Activated CD8-positive, alpha-beta memory T cell treated with anti-CD3 and anti-CD28 coated beads for 36 hours (primary cell): Measurements from ENCODE around the gene ABTB2. TPM values are rescaled to one million over a fixed set of nuclear protein-coding genes. Genes with fewer than 3 reads are reported as not detected.

Experiments used
- CTCF ChIA-PET: fragments of 350-600 bp; sonication (Branson Sonifier 250); formaldehyde crosslinking; loops from one replicate; lab custom pipeline; 2021; ENCODE audit warnings: antibody characterized with exemption; lab: Charles Lee
- POLR2A ChIA-PET: fragments of 350-600 bp; sonication (Branson Sonifier 250); formaldehyde crosslinking; loops from one replicate; lab custom pipeline; 2021; ENCODE audit warnings: antibody characterized with exemption; lab: Charles Lee
- total RNA-seq, 2 experiments: library from RNA; stranded (reverse); gene quantifications; one replicate each; pipeline ENCODE4 v1.2.3, GENCODE V29; 2021

ABTB2 gene
- total RNA-seq, 2 experiments from 2014 or later = 6.1 to 6.2 TPM

DNA sequence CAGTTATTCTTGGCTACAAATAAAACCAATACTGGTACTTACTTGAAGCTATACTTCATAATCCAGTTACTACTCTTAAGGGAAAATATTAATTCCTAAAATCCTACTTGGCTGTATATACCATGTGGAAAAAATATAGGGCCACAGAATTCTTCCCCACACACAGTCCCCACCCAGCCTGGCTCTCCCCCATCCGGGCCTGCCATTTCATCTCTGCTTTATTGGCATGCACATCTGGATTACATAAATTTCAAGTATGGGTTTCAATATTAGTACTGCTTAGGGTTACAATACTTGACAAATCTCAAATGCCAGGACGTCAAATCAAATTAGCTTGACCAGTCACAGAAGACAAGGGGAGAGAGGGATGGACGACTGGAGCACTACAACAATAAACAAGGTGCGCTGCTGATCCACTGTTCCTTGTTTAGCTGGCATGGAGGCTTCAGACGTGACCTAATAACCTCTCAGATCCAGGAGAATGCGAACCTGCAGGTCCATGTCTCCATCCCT lies 81.4 kb downstream of the ABTB2 start:
- ChIA-PET POLR2A (no interaction called here), CTCF (interaction anchor here (0.7 kb wide), 1 partner anchor 11 kb away, joined by 3 read pairs; no protein-coding TSS in a partner anchor)

- ChIA-PET POLR2A (no interaction called here), CTCF (no interaction called here)
These were observed 82.3 kb downstream of the ABTB2 start for GRCh38 chr11:34275486-34275885.

DNA sequence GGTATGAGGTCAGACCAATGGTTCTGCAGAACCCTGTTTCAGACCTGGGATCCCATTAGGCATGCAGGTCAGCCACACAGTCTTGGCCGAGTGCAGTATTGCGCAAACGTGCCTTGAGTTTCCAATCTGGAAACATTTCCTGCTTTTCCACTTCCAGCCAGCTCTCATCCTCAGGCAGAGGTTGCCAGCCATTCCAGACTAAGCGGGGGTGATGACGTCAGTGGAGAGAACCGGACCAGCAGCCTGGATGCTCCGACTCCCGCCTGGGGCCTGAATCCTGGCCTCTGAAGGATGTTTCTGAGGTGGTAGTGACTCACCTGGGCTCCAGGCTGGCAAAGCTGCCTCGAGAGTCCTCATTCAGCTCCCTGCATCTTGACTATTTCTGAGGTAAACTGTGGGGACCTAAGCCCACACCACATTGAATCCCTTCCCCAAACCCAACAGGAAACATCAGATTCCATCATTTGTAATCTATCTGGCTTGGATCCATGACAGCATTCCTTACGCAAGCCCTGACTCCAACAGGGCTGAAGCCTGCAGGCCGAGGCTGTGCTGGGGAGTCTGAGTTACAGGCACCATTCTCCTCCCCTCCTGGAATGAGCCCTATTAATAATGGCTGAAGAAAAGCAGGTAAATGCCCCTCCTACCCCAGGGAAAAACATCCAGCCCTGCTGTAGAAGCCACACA lies 83.0 kb downstream of the ABTB2 start:
- CTCF ChIA-PET = no interaction called here
- POLR2A ChIA-PET = no interaction called here

DNA sequence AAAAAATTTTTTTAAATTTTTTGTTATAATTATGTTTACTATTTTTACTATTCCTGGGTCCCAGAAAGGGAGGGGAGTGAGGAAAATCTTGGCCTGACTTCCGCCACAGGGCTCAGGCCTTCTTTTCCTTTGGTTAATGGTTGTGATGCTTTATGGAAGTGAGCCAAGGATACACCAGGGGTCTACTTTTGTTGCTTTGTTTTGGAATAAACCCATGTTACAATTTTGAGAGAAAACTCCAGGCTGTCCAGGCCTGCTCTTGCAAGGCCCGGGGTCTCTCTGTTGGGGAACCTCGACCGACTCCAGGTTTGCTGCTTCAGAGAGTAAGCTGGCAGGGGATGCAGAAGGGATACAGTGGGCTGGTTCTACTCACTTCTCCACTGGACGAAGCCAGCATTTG lies 84.7 kb downstream of the ABTB2 start:
- POLR2A ChIA-PET = no interaction called here

GRCh38 chr11:34271727-34272126 lies 86.1 kb downstream of the ABTB2 start:
- ChIA-PET CTCF (no interaction called here), POLR2A (no interaction called here)

More for the DNA sequence above, 84.7 kb downstream of the ABTB2 start:
- CTCF ChIA-PET = interaction anchor here (0.7 kb wide), 1 partner anchor 67 kb away, joined by 3 read pairs; no protein-coding TSS in a partner anchor

DNA sequence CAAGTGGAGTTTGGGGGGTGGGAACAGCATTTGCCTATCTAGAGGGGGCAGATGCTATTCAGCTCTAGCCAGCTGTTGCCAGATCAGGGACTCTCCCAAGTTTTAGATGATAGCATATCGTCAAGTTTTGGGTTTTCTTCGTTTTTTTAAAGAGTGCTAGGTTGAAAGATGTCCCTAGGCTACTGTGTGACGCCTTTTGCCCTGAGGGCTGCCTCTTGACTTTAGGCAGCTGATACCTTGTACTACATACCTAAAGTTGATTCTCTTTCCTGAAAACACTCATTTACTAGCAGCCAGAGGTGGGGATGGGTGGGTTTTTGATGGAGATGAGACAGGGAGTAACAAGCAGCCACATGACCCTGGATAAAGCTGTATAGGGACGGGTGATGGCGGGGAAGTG lies 87.1 kb downstream of the ABTB2 start:
- POLR2A ChIA-PET = no interaction called here

GRCh38 chr11:34269694-34270245 lies 88.0 kb downstream of the ABTB2 start:
- POLR2A ChIA-PET = no interaction called here
- CTCF ChIA-PET = no interaction called here

More for the DNA sequence above, 87.1 kb downstream of the ABTB2 start:
- CTCF ChIA-PET = no interaction called here

- ChIA-PET POLR2A (no interaction called here), CTCF (no interaction called here)
These were observed 88.8 kb downstream of the ABTB2 start for GRCh38 chr11:34268906-34269430.

DNA sequence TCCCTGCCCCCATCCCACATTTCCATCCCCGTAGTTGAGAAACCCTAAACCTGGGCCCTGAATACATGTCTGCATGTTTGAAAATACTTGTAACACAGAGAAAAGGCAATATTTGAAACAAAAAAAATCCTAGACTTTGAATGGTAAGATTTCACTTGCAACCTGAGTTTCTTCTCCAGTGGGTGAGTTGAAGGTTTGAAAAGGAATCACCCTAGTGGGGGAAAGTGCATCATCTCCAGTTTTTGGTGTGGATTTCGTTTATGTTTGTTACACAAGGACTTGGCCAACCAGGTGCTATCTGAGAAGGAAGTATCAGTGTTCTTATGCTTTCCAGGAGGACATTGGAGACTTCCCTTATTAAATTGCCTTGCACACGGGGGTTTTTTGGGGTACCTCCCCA lies 90.4 kb downstream of the ABTB2 start:
- POLR2A ChIA-PET = no interaction called here
- CTCF ChIA-PET = no interaction called here

DNA sequence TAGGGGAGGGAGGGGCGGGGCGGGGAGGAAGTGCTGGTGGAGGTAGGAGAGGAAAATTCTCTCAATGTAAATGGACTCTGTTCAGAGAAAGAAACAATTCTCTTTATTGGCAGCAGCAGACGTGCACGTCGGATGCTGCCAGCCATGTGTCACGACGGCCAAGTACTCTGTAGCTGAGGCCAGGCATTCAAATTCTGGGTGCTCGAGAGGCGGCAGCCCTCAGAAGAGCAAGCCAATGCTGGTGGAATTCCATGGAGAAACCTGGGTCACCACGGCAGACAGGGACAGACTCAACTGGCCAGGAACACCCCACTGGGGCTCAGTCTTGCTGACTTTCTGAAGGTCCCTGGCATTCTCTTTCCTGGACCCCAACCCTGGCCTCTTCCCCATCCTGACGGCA lies 90.8 kb downstream of the ABTB2 start:
- ChIA-PET POLR2A (no interaction called here), CTCF (no interaction called here)

GRCh38 chr11:34266090-34266912 lies 91.5 kb downstream of the ABTB2 start:
- CTCF ChIA-PET = interaction anchor here (0.7 kb wide), 1 partner anchor 13 kb away, joined by 3 read pairs; no protein-coding TSS in a partner anchor
- POLR2A ChIA-PET = no interaction called here

DNA sequence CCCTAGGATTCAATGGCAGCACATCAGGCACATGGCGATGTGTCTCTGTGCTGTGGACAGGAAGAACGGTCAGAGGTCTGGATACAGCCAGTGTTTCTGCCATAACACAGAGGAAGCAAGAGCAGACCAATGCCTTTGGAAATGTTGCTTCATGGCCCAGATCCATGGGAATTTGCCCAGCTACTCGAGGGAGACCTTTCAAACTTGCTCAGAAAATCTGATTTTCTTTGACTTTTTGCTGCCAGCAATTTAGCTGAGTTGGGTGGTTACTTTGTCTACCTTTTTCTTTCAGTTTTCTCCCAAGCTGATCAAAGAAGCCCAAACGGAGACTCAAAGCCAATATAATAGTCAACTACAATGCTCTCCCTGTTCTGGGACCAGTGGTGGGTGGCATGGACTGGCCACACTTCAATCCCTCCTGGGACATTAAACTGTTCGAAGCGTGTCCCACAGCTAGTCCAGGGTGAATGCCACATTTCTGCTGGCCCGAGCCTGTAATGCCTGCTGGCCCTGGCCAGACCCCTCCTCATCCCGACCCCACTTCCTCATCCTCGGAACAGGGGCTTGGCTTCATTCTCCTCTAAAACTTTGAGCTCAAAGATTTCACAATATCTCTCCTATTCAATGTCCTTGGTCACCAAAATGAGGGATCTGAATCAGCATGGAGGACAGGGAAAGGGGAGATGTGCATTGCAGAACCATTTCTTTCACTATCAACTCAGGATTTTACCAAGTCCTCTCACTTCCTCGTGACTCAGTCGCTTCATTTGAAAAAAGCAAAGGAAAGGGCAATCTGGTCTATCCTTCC lies 93.3 kb downstream of the ABTB2 start:
- ChIA-PET POLR2A (no interaction called here), CTCF (interaction anchor here (1.1 kb wide), 1 partner anchor 50 kb away, joined by 3 read pairs; no protein-coding TSS in a partner anchor)

- CTCF ChIA-PET = no interaction called here
- POLR2A ChIA-PET = no interaction called here
These were observed 94.2 kb downstream of the ABTB2 start for GRCh38 chr11:34263441-34264091.

DNA sequence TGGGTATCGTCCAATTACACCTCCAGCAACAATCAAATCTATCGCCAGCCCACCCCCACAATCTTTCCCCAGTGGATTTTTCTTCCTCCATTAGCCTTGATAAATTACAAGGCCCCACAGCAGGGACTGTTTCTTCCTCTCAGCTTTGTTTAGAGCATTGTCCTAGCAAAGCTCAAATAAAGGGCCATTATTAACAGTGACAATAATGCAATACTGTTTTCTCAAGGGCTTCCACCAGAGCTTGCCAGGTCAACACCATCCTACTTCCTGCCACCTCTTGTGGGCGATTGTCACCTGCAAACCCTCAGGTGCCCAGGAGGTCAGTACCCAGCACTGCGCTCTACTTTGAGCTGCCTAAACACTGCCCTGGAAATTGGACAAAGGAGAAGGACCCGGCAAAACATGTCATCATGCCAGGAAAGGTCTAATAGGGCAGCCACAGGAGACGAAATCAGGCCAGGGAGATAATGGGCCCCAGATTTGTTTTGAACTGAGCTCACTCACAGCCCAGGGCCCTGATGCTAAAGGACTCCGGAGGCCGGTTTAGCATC lies 95.2 kb downstream of the ABTB2 start:
- ChIA-PET CTCF (interaction anchor here (1.0 kb wide), 1 partner anchor 88 kb away, joined by 5 read pairs; no protein-coding TSS in a partner anchor), POLR2A (no interaction called here)

DNA sequence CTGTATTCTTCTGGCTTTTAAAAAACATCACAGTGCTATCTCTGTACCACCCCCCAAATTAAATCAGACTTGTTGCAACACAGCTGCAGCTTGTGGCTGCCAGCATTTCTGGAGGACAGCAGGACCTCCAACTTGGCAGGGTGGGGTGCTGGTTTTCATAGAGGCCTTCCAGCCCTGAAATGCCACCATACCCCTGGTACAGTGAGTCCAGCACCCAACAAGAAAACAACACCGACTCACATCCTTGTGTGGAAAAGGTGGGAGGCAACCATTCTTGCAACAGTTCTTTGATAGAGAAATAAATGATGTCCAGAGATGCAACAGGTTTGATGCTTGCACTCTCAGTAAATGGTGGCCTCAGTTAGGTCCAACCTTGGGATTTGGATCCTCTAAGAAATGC lies 96.0 kb downstream of the ABTB2 start:
- ChIA-PET POLR2A (no interaction called here), CTCF (interaction anchor here (1.0 kb wide), 1 partner anchor 88 kb away, joined by 5 read pairs; no protein-coding TSS in a partner anchor)

DNA sequence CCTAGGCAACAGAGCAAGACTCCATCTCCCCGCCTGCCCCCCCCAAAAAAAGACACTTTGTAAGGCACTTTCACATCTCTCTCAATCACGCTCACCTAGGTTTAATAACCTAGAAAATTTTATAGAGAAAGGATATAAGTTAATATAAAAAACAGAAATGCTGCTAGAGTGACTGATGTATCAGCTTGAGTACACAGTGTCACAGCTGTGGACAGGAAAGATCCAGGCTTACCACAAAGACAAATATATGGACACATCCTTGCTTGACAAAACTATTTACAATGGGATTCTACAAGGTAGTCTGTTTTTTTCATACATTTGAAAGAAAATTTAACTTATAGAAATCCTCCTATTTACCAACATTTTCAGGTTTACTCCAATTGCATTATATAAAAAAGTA lies 96.7 kb downstream of the ABTB2 start:
- ChIA-PET POLR2A (no interaction called here), CTCF (interaction anchor here (0.7 kb wide), 1 partner anchor 71 kb away, joined by 3 read pairs; no protein-coding TSS in a partner anchor)

GRCh38 chr11:34260072-34260575 lies 97.7 kb downstream of the ABTB2 start:
- POLR2A ChIA-PET = no interaction called here
- CTCF ChIA-PET = no interaction called here

DNA sequence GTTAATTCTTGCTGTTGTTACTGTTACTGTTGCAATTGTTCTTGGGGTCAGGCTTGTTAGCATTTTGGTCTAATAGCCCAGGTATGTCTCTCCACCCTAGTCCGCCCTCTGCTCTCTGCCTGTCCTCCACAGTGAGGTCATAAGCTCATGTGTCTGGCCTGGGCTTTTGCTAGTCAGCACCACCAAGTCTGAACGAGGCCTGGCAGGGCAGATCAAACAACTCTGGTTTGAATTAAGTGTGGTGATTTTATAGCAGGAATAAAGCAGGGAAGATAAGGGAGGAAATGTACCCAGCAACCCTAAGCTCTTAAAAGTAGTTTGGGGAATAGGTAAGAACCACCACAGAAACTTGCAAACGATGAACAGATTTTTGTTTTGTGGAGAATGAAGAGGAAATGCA lies 98.7 kb downstream of the ABTB2 start:
- ChIA-PET POLR2A (no interaction called here), CTCF (no interaction called here)
